HEK293T (cell line): ENCODE data around the gene AXIN1.
"Not testable (repeated sequence)": the region's sequence is repeated elsewhere in the genome, so short reads cannot be mapped to it uniquely, and the experiment has no call there.

ENCODE experiments used
- CTCF ChIA-PET: fragments of 350-600 bp; formaldehyde crosslinking; extraction: SDS; loops from one replicate; lab custom pipeline; 2021; ENCODE audit warnings: antibody characterized with exemption, inconsistent platforms; lab: Yijun Ruan, JAX
- POLR2A ChIA-PET: fragments of 350-600 bp; formaldehyde crosslinking; extraction: SDS; loops from one replicate; lab custom pipeline; 2020; ENCODE audit warnings: antibody characterized with exemption, inconsistent platforms; lab: Yijun Ruan, JAX
- DNase-seq: peaks from one replicate; pipeline ENCODE4 v3.0.0; 2012; ENCODE audit warnings: mixed read lengths; ENCODE audit errors: extremely low spot score
- ARNT ChIP-seq: fragments of 450-650 bp; IDR thresholded peaks from 2 replicates; pipeline ENCODE4 v1.6.1; 2017; ENCODE audit warnings: mild to moderate bottlenecking
- BHLHE40 ChIP-seq: fragments of 450-650 bp; IDR thresholded peaks from 2 replicates; pipeline ENCODE4 v1.6.1; 2016; ENCODE audit warnings: mild to moderate bottlenecking, moderate library complexity, borderline replicate concordance
- CTBP1 ChIP-seq: fragments of 450-650 bp; IDR thresholded peaks from 2 replicates; pipeline ENCODE4 v1.6.1; 2016; ENCODE audit warnings: borderline replicate concordance
- ELF4 ChIP-seq: fragments of 450-650 bp; IDR thresholded peaks from 2 replicates; pipeline ENCODE4 v1.6.1; 2017; ENCODE audit warnings: antibody characterized with exemption
- FOXA1 ChIP-seq: fragments of 450-650 bp; IDR thresholded peaks from 2 replicates; pipeline ENCODE4 v1.6.1; 2016; ENCODE audit warnings: mild to moderate bottlenecking
- FOXK2 ChIP-seq: fragments of 450-650 bp; IDR thresholded peaks from 2 replicates; pipeline ENCODE4 v1.6.1; 2016; ENCODE audit warnings: mild to moderate bottlenecking
- FOXM1 ChIP-seq: fragments of 450-650 bp; IDR thresholded peaks from 2 replicates; pipeline ENCODE4 v1.6.1; 2017; ENCODE audit warnings: mild to moderate bottlenecking, borderline replicate concordance
- HDGF ChIP-seq: fragments of 450-650 bp; IDR thresholded peaks from 2 replicates; pipeline ENCODE4 v1.6.1; 2017; ENCODE audit warnings: antibody characterized with exemption, borderline replicate concordance
- L3MBTL2 ChIP-seq: fragments of 450-650 bp; conservative IDR thresholded peaks from 2 replicates; pipeline ENCODE4 v1.6.1; 2016; ENCODE audit warnings: mild to moderate bottlenecking
- LEF1 ChIP-seq: fragments of 450-650 bp; IDR thresholded peaks from 2 replicates; pipeline ENCODE4 v1.6.1; 2017; ENCODE audit warnings: mild to moderate bottlenecking, borderline replicate concordance
- NFRKB ChIP-seq: fragments of 450-650 bp; IDR thresholded peaks from 2 replicates; pipeline ENCODE4 v1.6.1; 2016; ENCODE audit warnings: mild to moderate bottlenecking, moderate library complexity
- SP1 ChIP-seq: fragments of 450-650 bp; IDR thresholded peaks from 2 replicates; pipeline ENCODE4 v1.6.1; 2017
- SUZ12 ChIP-seq: fragments of 450-650 bp; IDR thresholded peaks from 2 replicates; pipeline ENCODE4 v1.6.1; 2016; ENCODE audit warnings: mild to moderate bottlenecking
- TARDBP ChIP-seq: fragments of 450-650 bp; IDR thresholded peaks from 2 replicates; pipeline ENCODE4 v1.6.1; 2016
- ZNF384 ChIP-seq: fragments of 450-650 bp; IDR thresholded peaks from 2 replicates; pipeline ENCODE4 v1.6.1; 2016
- TF ChIP-seq, protein P1 (sequence below): fragments of 450-650 bp; IDR thresholded peaks from 2 replicates; pipeline ENCODE4 v1.6.1; 2016

AXIN1 gene

DNA sequence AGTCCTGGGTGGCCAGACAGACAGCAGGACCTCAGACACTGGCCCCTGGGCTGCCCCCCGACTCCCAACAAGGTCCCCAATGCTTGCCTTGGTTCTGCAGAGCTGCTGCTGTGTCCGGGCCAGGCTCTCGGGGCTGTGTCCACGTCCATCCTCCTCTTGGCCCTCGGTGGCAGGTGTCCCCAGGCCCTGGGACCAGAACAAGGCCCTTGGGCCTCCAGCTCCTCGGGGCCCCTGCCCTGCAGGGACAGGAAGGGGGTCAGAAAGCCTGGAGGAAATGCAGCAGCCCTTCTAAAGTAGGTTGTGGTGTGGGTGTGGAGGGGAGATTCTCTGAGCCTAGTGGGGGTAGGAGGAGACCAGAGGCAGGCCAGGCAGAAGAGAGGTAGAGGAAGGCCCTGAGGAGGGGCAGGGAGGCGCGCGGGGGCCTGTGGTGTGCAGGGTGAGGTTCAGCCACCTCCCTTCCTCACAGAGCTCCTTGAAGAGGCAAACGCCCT is 2.5 kb upstream of the AXIN1 start:
- POLR2A ChIA-PET = no interaction called here
- TF ChIP-seq BHLHE40 (no peak), FOXA1 (no peak), ARNT (no peak)
- DNase-seq = no peak
- CTCF ChIA-PET = no interaction called here

DNA sequence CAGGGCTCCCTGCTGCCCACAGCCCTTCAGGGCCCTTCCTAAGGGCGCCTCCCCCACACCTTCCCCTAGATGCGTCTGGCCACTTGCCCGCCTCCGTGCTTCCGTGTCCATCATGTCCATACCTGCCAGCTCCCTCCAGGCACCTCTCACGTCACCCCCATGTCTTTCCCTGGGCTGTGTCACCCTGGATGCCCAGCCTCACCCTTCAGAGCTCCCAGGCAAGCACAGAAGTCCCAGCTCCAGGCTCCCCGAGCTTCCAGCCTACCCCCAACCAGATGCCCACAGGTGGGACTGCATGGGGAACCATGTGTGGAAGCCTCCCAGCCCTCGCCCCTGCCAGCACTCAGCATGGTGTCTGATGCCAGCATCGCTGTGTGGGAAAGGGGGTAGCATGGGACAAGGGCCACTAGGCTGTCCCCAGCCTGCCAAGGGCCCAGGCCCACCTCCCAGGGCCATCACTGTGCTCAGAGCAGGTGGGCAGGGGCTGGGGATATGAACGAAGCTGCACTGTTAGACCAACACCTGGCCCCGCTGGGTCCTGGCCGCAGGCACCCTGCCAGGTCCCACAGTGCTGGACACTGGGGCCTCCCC is 1.9 kb upstream of the AXIN1 start:
- ChIA-PET CTCF (no interaction called here), POLR2A (interaction anchor here (2.0 kb wide), 1 partner anchor 119 kb away, joined by 4 read pairs; no protein-coding TSS in a partner anchor)
- no peak for TF ChIP-seq ELF4
- no peak for TF ChIP-seq FOXM1
- no peak for TF ChIP-seq FOXK2
- no peak for DNase-seq

DNA sequence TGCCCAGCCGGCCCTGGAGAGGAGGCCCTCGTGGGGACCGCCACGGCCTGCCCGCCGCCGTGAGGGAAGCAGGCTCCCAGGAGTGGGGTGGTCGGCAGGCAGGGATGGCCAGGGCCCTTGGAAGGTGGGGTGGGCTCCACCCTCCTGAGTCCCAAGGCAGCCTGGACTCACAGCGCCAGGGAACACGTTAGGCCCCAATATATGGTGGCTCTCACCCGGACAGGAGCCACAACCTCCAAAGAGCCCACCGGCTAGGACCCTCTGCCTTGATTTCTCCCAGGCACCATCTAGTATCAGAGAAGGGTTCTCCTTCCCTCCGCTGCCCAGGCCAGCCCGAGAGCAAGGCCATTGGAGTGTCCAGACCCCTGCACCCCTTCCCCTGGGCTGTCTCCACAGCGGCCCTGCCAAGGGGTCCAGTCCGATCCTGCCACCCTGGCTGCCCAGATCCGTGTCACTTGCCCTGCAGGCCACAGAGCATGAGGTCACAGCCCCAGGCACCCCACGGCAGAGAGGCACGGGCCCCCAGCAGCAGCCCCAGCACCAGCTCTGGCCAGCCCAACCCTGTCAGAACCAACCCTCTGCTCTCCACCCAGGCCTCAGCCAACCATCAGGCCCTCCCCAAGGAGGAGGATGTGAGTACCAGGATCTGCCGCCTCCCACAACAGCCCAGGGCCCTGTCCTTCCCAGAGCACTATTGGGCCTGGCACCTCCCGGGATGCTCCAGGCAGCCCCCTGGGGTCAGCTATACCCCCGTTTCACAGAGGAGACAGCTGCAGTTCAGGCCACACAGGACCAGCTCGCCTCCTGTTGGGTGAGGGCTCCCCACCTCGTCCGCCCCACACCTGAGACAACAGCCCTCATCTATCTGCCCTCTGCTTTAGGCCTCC is 1.1 kb upstream of the AXIN1 start:
- ChIA-PET CTCF (no interaction called here), POLR2A (interaction anchor here (2.0 kb wide), 1 partner anchor 118 kb away, joined by 4 read pairs; no protein-coding TSS in a partner anchor)
- no peak for DNase-seq
- TF ChIP-seq ZNF384 (no peak), ELF4 (no peak), SP1 (no peak), FOXK2 (no peak), FOXA1 (no peak), NFRKB (no peak), BHLHE40 (no peak), TARDBP (no peak), HDGF (no peak), CTBP1 (no peak), FOXM1 (no peak), LEF1 (no peak), SUZ12 (no peak), L3MBTL2 (no peak), ARNT (no peak)
- TF ChIP-seq, protein P1, sequence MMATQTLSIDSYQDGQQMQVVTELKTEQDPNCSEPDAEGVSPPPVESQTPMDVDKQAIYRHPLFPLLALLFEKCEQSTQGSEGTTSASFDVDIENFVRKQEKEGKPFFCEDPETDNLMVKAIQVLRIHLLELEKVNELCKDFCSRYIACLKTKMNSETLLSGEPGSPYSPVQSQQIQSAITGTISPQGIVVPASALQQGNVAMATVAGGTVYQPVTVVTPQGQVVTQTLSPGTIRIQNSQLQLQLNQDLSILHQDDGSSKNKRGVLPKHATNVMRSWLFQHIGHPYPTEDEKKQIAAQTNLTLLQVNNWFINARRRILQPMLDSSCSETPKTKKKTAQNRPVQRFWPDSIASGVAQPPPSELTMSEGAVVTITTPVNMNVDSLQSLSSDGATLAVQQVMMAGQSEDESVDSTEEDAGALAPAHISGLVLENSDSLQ = no peak

DNA sequence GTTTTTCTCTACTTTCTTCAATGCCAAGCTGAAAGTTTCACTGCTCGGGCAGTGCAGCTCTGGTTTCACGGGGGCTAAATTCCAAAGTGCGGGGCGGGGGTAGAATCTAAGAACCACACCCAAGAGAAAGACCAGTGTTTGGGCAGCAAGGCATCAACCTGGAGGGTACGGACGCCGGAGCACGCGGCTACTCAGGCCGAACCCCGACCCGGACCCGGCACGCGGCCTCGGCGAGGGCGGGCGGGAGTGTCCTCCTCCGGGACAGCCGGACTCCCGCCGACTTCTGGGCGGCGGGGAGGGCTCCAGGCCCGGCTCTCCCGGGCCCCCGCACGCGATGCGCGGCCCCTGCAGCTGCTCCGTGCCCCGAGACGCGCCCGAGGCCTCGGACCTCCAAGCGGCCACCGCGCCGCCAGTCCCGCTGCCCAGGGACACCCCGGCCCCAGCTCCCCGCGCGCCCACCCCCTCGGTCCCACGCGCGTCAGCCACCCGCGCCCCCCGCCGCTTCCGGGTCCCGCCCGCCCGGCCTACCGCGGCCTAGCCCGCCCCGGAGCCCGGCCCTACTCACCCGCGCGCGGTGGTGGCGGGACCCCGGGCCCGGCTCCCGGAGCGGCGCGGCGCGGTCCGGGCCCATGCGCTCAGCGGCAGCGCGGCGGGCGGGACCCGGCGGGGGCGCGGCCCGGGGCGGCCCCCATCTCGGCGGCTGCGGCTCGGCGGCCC is 561 bp downstream of the AXIN1 start:
- DNase-seq = no peak
- TF ChIP-seq ARNT (no peak), TARDBP (no peak), L3MBTL2 (no peak; the same call in 1 of the 2 replicates), SP1 (no peak), FOXA1 (no peak), ZNF384 (no peak), FOXK2 (no peak), ELF4 (no peak), HDGF (no peak), LEF1 (no peak), BHLHE40 (no peak), SUZ12 (no peak)
- TF ChIP-seq, protein P1 = no peak
- ChIA-PET POLR2A (interaction anchor here (1.0 to 2.0 kb wide), 4 partner anchors 19 to 118 kb away, joined by 3 to 6 read pairs (median 4); partner anchors contain the start of genes FAM234A and MRPL28), CTCF (interaction anchor here (0.5 to 0.6 kb wide), 2 partner anchors 35 to 170 kb away, joined by 3 read pairs; no protein-coding TSS in a partner anchor)

DNA sequence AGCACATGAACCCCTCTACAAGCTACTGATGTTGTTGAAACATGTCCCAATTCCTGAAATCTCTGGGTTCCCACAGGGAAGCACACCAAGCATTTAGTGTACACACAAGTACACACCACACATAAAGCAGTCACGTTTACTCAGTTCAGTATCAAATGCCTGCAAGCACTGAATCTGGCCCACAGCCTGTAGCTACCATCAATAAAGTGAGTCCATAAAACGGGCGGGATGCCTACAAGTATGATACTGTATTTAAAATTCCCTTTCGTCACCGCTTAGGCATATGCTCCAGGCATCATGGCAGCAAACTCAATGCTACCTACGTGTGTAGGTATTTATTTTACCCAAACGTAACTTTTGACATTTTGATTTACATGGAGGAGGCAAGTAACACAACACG is 2.3 kb downstream of the AXIN1 start:
- no peak for TF ChIP-seq TARDBP
- no peak for TF ChIP-seq ZNF384
- no peak for TF ChIP-seq NFRKB
- no peak for TF ChIP-seq CTBP1
- CTCF ChIA-PET = interaction anchor here (0.6 to 0.8 kb wide), 2 partner anchors 12 to 19 kb away, joined by 3 read pairs; no protein-coding TSS in a partner anchor
- DNase-seq = no peak
- POLR2A ChIA-PET = interaction anchor here (1.6 kb wide), 1 partner anchor 70 kb away, joined by 3 read pairs; the partner anchor contains the start of gene ARHGDIG

DNA sequence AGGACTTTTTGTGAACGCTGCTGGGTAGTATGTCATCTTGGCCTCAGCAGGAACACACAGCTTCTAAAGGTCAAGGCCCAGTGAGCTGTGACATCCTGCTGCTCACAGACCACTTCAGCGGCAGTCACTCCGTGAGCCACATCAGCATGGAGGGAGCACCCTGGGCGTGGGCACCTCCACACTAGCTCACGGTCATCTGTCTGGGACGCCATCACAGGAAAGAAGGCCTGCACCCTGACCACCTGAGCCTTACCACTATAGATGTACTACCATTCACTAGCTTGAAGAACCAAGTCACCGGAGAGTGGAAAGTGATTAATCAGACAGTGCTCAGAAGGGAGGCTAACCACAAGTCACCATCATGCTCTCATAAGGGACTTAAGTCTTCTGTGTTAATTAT is 3.3 kb downstream of the AXIN1 start:
- ChIA-PET CTCF (no interaction called here), POLR2A (no interaction called here)
- TF ChIP-seq ZNF384 (no peak), SUZ12 (no peak), L3MBTL2 (no peak)
- TF ChIP-seq, protein P1 = no peak
- no peak for DNase-seq

DNA sequence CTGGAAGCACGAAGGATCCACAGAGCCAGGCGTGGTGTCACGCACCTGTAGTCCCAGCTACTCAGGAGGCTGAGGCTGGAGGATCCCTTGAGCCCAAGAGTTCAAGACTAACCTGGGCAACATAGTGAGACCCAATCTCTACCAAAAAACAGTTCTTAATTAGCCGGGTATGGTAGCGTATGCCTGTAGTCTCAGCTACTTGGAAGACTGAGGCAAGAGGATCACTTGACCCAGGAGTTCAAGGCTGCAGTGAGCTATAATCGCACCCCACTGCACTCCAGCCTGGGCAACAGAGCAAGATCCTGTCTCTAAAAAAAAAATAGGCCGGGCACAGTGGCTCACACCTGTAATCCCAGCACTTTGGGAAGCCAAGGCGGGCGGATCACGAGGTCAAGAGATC is 4.0 kb downstream of the AXIN1 start:
- POLR2A ChIA-PET = interaction anchor here (0.6 kb wide), 1 partner anchor 1727 kb away, joined by 3 read pairs; no protein-coding TSS in a partner anchor
- DNase-seq, CTCF ChIA-PET: not testable (repeated sequence)
